Prostate gland (tissue), 2 donors: ENCODE data around the gene U2AF2. TPM values are rescaled to one million over a fixed set of nuclear protein-coding genes. Genes with fewer than 3 reads are reported as not detected.

Experiments
- DNase-seq: peaks from one replicate; pipeline ENCODE4 v3.0.0-alpha.2; 2019; ENCODE audit warnings: low spot score
- H3K27ac ChIP-seq, 2 donors: fragments of 200-600 bp; sonication (generic); 2 replicates each; pipeline ENCODE4 v1.5.1; 2017 to 2019
- H3K27me3 ChIP-seq: fragments of 200-600 bp; sonication (generic); replicated peaks from 2 replicates; pipeline ENCODE4 v1.5.1; 2019; ENCODE audit not compliant: insufficient read depth
- H3K36me3 ChIP-seq, 2 donors: fragments of 200-600 bp; sonication (generic); 1 replicate in 1 of 2; 2 replicates in 1 of 2; pipeline versions ENCODE4 v1.5.1 to v1.8.1; 2017 to 2019
- H3K4me1 ChIP-seq: fragments of 200-600 bp; sonication (generic); replicated peaks from 2 replicates; pipeline ENCODE4 v1.5.1; 2019
- H3K4me3 ChIP-seq, 2 donors: fragments of 200-600 bp; sonication (generic); 2 replicates each; pipeline ENCODE4 v1.5.1; 2017 to 2019
- H3K9me3 ChIP-seq: fragments of 200-600 bp; sonication (generic); 2 replicates; pipeline ENCODE4 v1.5.1; 2017
- CTCF ChIP-seq, 4 experiments: fragments of 200-600 bp in 2 of 4; fragments of 450-650 bp in 2 of 4; sonication (generic) in 2 of 4; IDR thresholded peaks; 1 replicate in 3 of 4; 2 replicates in 1 of 4; pipeline ENCODE4 v1.5.1; 2016 to 2019; ENCODE audit warnings: antibody characterized with exemption in 4 of 4, mild to moderate bottlenecking in 2 of 4, moderate library complexity in 2 of 4
- POLR2A ChIP-seq: fragments of 450-650 bp; IDR thresholded peaks from one replicate; pipeline ENCODE4 v1.6.1; 2016; ENCODE audit warnings: antibody characterized with exemption, mild to moderate bottlenecking
- POLR2AphosphoS5 ChIP-seq: sonication (generic); formaldehyde crosslinking; IDR thresholded peaks from one replicate; pipeline ENCODE4 v1.6.1; 2017; ENCODE audit warnings: antibody characterized with exemption
- WGBS: methylation state at CpG from one replicate; pipeline ENCODE4 v1.1.5; 2018; 5-methylcytosine and 5-hydroxymethylcytosine counted together
- intact Hi-C: fragments of 100-400 bp; cut with DNase I; formaldehyde crosslinking; loops from one replicate; pipeline ENCODE4 v1.14.2; 2022
- total RNA-seq, 2 donors: library from RNA; depleted of rRNA; stranded (reverse); fragments of >200 nt; gene quantifications; one replicate each; pipeline ENCODE4 v1.1.0, GENCODE V29; 2016

The U2AF2 gene
- total RNA-seq, 2 donors from 2014 or later: 99.2 to 224 TPM

GRCh38 chr19:55697698-55698097 lies 42.9 kb downstream of the U2AF2 start:
- TF ChIP-seq CTCF (IDR thresholded peaks at IDR 0.05) (no peak), POLR2AphosphoS5 (no peak)
- 85% methylated on average over 8 of the region's 8 CpGs for WGBS
- intact Hi-C loops: no loop called here
- Histone ChIP-seq H3K27ac (no peak overlapping the region), H3K4me3 (no peak overlapping the region), H3K4me1 (no peaks in the 10 kb centered on the region), H3K9me3 (no peaks in the 10 kb centered on the region), H3K27me3 (no peaks in the 10 kb centered on the region), H3K36me3 (peaks cover 2 to 38% of the 10 kb centered on the region in 2 donors)
- no peak for DNase-seq

DNA sequence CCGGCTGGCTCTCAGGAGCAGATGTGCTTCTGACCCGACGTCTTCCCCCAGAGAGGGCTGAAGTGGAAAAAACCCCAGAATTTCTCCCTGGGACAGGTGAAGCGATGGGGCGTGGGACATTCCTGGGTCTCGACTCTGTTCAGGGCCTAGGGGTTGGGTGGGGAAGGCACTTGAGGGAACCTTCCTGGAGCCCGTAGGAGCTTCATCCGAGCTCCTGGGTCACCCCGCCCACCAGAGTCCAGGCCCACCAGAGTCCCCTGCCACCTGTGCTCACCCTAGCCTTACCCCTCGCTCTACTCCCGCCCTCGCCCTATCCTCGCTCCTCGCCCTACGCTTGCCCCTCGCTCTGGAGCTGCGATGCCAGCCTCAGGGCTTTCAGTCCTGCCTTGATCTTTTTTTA lies 43.4 kb downstream of the U2AF2 start:
- intact Hi-C loops: no loop called here
- H3K4me3 ChIP-seq: no peak overlapping the region
- no peaks in the 10 kb centered on the region for H3K4me1 ChIP-seq
- 92% methylated on average over 17 of the region's 17 CpGs for WGBS
- H3K9me3 ChIP-seq: no peaks in the 10 kb centered on the region
- no peak for TF ChIP-seq POLR2A
- TF ChIP-seq POLR2AphosphoS5: no peak
- no peak for TF ChIP-seq CTCF (IDR thresholded peaks at IDR 0.05)
- DNase-seq: no peak
- no peak overlapping the region for H3K27ac ChIP-seq
- H3K36me3 ChIP-seq: peaks cover 2 to 33% of the 10 kb centered on the region in 2 donors
- no peaks in the 10 kb centered on the region for H3K27me3 ChIP-seq

DNA sequence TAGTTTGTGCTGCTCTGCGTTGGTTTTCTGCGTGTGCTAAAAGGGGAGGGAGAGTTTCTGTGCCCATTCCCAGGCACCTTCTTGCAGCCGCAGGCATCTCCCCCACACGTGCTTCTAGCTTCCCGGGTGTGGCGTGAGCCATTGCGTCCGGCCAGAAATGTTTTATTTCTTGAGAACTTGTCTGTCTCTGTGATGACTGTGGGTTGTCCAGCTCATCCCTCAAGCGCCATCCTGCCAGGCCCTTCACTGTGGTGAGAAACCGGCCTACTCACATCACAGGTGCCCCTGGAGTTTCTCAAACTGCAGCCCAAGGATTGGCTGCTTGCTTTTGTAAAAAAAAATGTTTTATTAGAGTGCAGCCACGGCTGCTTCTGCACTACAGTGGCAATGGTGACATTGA lies 44.4 kb downstream of the U2AF2 start:
- Histone ChIP-seq H3K27ac (no peak overlapping the region), H3K4me1 (no peaks in the 10 kb centered on the region), H3K4me3 (no peak overlapping the region), H3K27me3 (no peaks in the 10 kb centered on the region), H3K36me3 (peaks cover 0 to 24% of the 10 kb centered on the region in 2 donors), H3K9me3 (no peaks in the 10 kb centered on the region)
- DNase-seq: no peak
- intact Hi-C loops: no loop called here
- TF ChIP-seq CTCF (IDR thresholded peaks at IDR 0.05) (no peak), POLR2AphosphoS5 (no peak), POLR2A (no peak)
- WGBS: 82% methylated on average over 11 of the region's 11 CpGs

GRCh38 chr19:55700813-55701212 lies 46.0 kb downstream of the U2AF2 start:
- Histone ChIP-seq H3K27ac (no peak overlapping the region), H3K9me3 (no peaks in the 10 kb centered on the region), H3K4me1 (no peaks in the 10 kb centered on the region), H3K27me3 (no peaks in the 10 kb centered on the region), H3K36me3 (peaks cover 0 to 8% of the 10 kb centered on the region in 2 donors), H3K4me3 (no peak overlapping the region)
- intact Hi-C loops: no loop called here
- 85% methylated on average over 12 of the region's 12 CpGs for WGBS
- DNase-seq: no peak
- TF ChIP-seq POLR2AphosphoS5: no peak

DNA sequence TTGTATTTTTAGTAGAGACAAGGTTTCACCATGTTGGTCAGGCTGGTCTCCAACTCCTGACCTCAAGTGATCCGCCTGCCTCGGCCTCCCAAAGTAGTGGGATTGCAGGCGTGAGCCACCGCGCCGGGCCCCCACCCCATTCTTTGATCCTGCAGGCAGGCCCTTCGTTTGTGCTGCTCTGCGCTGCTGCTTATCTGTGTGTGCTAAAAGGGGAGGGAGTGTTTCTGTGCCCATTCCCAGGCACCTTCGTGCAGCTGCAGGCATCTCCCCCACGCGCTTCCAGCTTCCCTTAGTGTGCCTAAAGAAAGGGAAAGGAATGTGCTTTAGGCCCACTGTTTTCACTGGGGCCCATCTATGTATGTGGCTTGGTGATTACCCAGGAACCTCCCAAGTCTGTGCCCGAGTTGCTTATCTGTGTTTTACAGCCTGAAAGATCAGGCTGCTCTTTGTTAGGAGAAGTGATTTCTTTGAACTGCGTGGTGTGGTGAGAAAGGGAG lies 47.3 kb downstream of the U2AF2 start:
- Histone ChIP-seq H3K27me3 (no peaks in the 10 kb centered on the region), H3K4me1 (no peaks in the 10 kb centered on the region), H3K36me3 (no peaks in the 10 kb centered on the region), H3K9me3 (no peaks in the 10 kb centered on the region), H3K4me3 (no peak overlapping the region), H3K27ac (no peak overlapping the region)
- no peak for DNase-seq
- intact Hi-C loops: no loop called here
- 61% methylated on average over 13 of the region's 13 CpGs for WGBS
- no peak for TF ChIP-seq CTCF (IDR thresholded peaks at IDR 0.05)
- TF ChIP-seq POLR2AphosphoS5: no peak
- no peak for TF ChIP-seq POLR2A
